ENCODE measurements around the gene HOXD11. TPM values are rescaled to one million over a fixed set of nuclear protein-coding genes. Genes with fewer than 3 reads are reported as not detected.

Gene HOXD11
- total RNA-seq, 1 donor from 2014 or later, result not detected

- Mint-ChIP-seq H3K9me3 (no peaks in the 10 kb centered on the region), H3K4me3 (no peak overlapping the region), H3K27me3 (ENCODE audit: low read depth) (peaks cover 96% of the 10 kb centered on the region), H3K4me1 (peaks cover 16% of the 10 kb centered on the region), H3K27ac (ENCODE audit: unreplicated experiment) (no peak overlapping the region), H3K36me3 (ENCODE audit: low read depth) (peaks cover 2% of the 10 kb centered on the region)
- TF ChIP-seq CTCF (conservative IDR thresholded peaks at IDR 0.05), result no peak
- no peak for DNase-seq (ENCODE audit: low read depth, low spot score)
These were observed 17.2 kb upstream of the HOXD11 start for GRCh38 chr2:176089843-176090395.

GRCh38 chr2:176090862-176091261 is 16.2 kb upstream of the HOXD11 start:
- Mint-ChIP-seq H3K27me3 (ENCODE audit: low read depth) (peaks cover 96% of the 10 kb centered on the region), H3K27ac (ENCODE audit: unreplicated experiment) (no peak overlapping the region), H3K9me3 (no peaks in the 10 kb centered on the region), H3K36me3 (ENCODE audit: low read depth) (peaks cover 2% of the 10 kb centered on the region), H3K4me1 (peaks cover 16% of the 10 kb centered on the region), H3K4me3 (no peak overlapping the region)
- TF ChIP-seq CTCF (conservative IDR thresholded peaks at IDR 0.05), result no peak
- DNase-seq (ENCODE audit: low read depth, low spot score), result no peak

GRCh38 chr2:176091329-176092258 is 15.5 kb upstream of the HOXD11 start:
- Mint-ChIP-seq H3K4me3 (peak overlapping the region; percentile 79), H3K27ac (ENCODE audit: unreplicated experiment) (no peak overlapping the region), H3K36me3 (ENCODE audit: low read depth) (peaks cover 2% of the 10 kb centered on the region), H3K4me1 (peaks cover 18% of the 10 kb centered on the region), H3K27me3 (ENCODE audit: low read depth) (peaks cover 96% of the 10 kb centered on the region), H3K9me3 (no peaks in the 10 kb centered on the region)
- no peak for DNase-seq (ENCODE audit: low read depth, low spot score)
- no peak for TF ChIP-seq CTCF (conservative IDR thresholded peaks at IDR 0.05)

GRCh38 chr2:176092270-176093144 is 14.6 kb upstream of the HOXD11 start, which contains the start of gene HOXD13:
Gene HOXD13, plus strand, starts transcription at chr2:176092721. Its CDS starts 170 bp downstream, at chr2:176092891.
- H3K27ac Mint-ChIP-seq (ENCODE audit: unreplicated experiment), result no peak within 1 kb of the TSS
- peak within 1 kb of the TSS; percentile 79 for H3K4me3 Mint-ChIP-seq
- H3K27me3 Mint-ChIP-seq (ENCODE audit: low read depth), result peaks cover 96% of the 10 kb centered on the region
- DNase-seq (ENCODE audit: low read depth, low spot score), result no peak
- no peaks in the 10 kb centered on the region for H3K9me3 Mint-ChIP-seq
- peaks cover 3% of the 10 kb centered on the region for H3K36me3 Mint-ChIP-seq (ENCODE audit: low read depth)
- peaks cover 26% of the 10 kb centered on the region for H3K4me1 Mint-ChIP-seq
- TF ChIP-seq CTCF (conservative IDR thresholded peaks at IDR 0.05), result peak; percentile 32
